HG02970 (cell line): Measurements from ENCODE around the gene MMP3.
"Not testable (repeated sequence)": the region's sequence is repeated elsewhere in the genome, so short reads cannot be mapped to it uniquely, and the experiment has no call there.

Source experiments
- ATAC-seq: cut with Tn5 transposase; IDR thresholded peaks from one replicate; pipeline ENCODE4 v1.9.1; 2021; ENCODE audit warnings: mild to moderate bottlenecking, moderate library complexity, moderate number of reproducible peaks; ENCODE audit not compliant: unreplicated experiment, low FRiP score

The MMP3 gene

GRCh38 chr11:102843489-102843888 is at the start of gene MMP3:
Gene MMP3 (minus strand): TSS chr11:102843609. CDS start chr11:102843546, 63 bp downstream.
- ATAC-seq: no peak

- ATAC-seq: no peak
Measured at GRCh38 chr11:102891736-102892135, 48.3 kb upstream of the MMP3 start.

GRCh38 chr11:102886999-102887398 is 43.6 kb upstream of the MMP3 start:
- ATAC-seq: no peak

GRCh38 chr11:102883141-102883540 is 39.7 kb upstream of the MMP3 start:
- no peak for ATAC-seq

GRCh38 chr11:102882389-102883024 is 39.1 kb upstream of the MMP3 start:
- peak; percentile 55 for ATAC-seq

- ATAC-seq: no peak
Measured at GRCh38 chr11:102879801-102880200, 36.4 kb upstream of the MMP3 start.

GRCh38 chr11:102878595-102878994 is 35.2 kb upstream of the MMP3 start:
- ATAC-seq: no peak

GRCh38 chr11:102874852-102875251 is 31.4 kb upstream of the MMP3 start, which contains the start of gene MMP12:
Gene MMP12 (minus strand): TSS chr11:102874982. CDS start chr11:102874937, 45 bp downstream.
- ATAC-seq: no peak

- not testable (repeated sequence) for ATAC-seq
Measured at GRCh38 chr11:102869354-102869964, 26.1 kb upstream of the MMP3 start.

GRCh38 chr11:102868339-102868738 is 24.9 kb upstream of the MMP3 start:
- ATAC-seq: no peak

- ATAC-seq: no peak
Measured at GRCh38 chr11:102864724-102865123, 21.3 kb upstream of the MMP3 start.

- no peak for ATAC-seq
Measured at GRCh38 chr11:102853956-102854355, 10.5 kb upstream of the MMP3 start.

GRCh38 chr11:102853055-102853454 is 9.6 kb upstream of the MMP3 start:
- ATAC-seq: no peak

- ATAC-seq: no peak
Measured at GRCh38 chr11:102850973-102851745, 7.8 kb upstream of the MMP3 start.

- no peak for ATAC-seq
Measured at GRCh38 chr11:102849311-102849710, 5.9 kb upstream of the MMP3 start.

GRCh38 chr11:102846292-102846691 is 2.9 kb upstream of the MMP3 start:
- ATAC-seq: no peak

- no peak for ATAC-seq
Measured at GRCh38 chr11:102842930-102843329, 479 bp downstream of the MMP3 start.

GRCh38 chr11:102840018-102840417 is 3.4 kb downstream of the MMP3 start:
- no peak for ATAC-seq

GRCh38 chr11:102837646-102838045 is 5.8 kb downstream of the MMP3 start:
- ATAC-seq: no peak

GRCh38 chr11:102837156-102837555 is 6.3 kb downstream of the MMP3 start:
- ATAC-seq: no peak

GRCh38 chr11:102836290-102836875 is 7.0 kb downstream of the MMP3 start:
- no peak for ATAC-seq
